Neural cell (in vitro differentiated cells): ENCODE measurements around the gene POLRMT. TPM values are rescaled to one million over a fixed set of nuclear protein-coding genes. Genes with fewer than 3 reads are reported as not detected.

Source experiments
- H2AFZ ChIP-seq: fragments of 200-600, 300-800 bp; sonication (generic), shearing (Covaris generic); 2 replicates; pipeline ENCODE4 v1.6.0; 2014; ENCODE audit warnings: low read depth, mild to moderate bottlenecking, antibody characterized with exemption, low read length, moderate library complexity
- H3F3A ChIP-seq: fragments of 200-600 bp; shearing (Covaris generic); 2 replicates; pipeline ENCODE4 v1.6.1; 2016; ENCODE audit warnings: mild to moderate bottlenecking, moderate library complexity, mixed read lengths, antibody characterized with exemption, low read length; ENCODE audit not compliant: insufficient read depth, poor library complexity, severe bottlenecking
- H3K27ac ChIP-seq: fragments of 200-600, 300-800 bp; sonication (generic), shearing (Covaris generic); 2 replicates; pipeline ENCODE4 v1.5.1; 2014; ENCODE audit warnings: mild to moderate bottlenecking, low read length, moderate library complexity
- H3K27me3 ChIP-seq: fragments of 300-800, 200-600 bp; sonication (generic), shearing (Covaris generic); 2 replicates; pipeline ENCODE4 v1.6.0; 2014; ENCODE audit warnings: mild to moderate bottlenecking, low read depth, low read length, moderate library complexity; ENCODE audit not compliant: insufficient read depth
- H3K36me3 ChIP-seq: fragments of 300-800, 200-600 bp; sonication (generic), shearing (Covaris generic); 2 replicates; pipeline ENCODE4 v1.5.1; 2014; ENCODE audit warnings: mild to moderate bottlenecking, antibody characterized with exemption, low read length, moderate library complexity; ENCODE audit not compliant: insufficient read depth
- H3K4me2 ChIP-seq: fragments of 300-800, 200-600 bp; sonication (generic), shearing (Covaris generic); 2 replicates; pipeline ENCODE4 v1.6.0; 2014; ENCODE audit warnings: mild to moderate bottlenecking, low read length
- H3K4me3 ChIP-seq: fragments of 300-800, 200-600 bp; sonication (generic), shearing (Covaris generic); 2 replicates; pipeline ENCODE4 v1.5.1; 2014; ENCODE audit warnings: mild to moderate bottlenecking, low read length, moderate library complexity
- H3K79me2 ChIP-seq: fragments of 200-600 bp; shearing (Covaris generic); replicated peaks from 2 replicates; pipeline ENCODE4 v1.6.0; 2014; ENCODE audit warnings: mild to moderate bottlenecking, low read length, moderate library complexity; ENCODE audit not compliant: insufficient read depth
- H3K9ac ChIP-seq: fragments of 300-800, 200-600 bp; sonication (generic), shearing (Covaris generic); 2 replicates; pipeline ENCODE4 v1.6.1; 2016; ENCODE audit warnings: mild to moderate bottlenecking, low read length, mixed read lengths
- H3K9me2 ChIP-seq: fragments of 200-600 bp; shearing (Covaris generic); 2 replicates; pipeline ENCODE4 v1.6.1; 2016; ENCODE audit warnings: mild to moderate bottlenecking, low read length, mixed read lengths; ENCODE audit not compliant: insufficient read depth
- H3K9me3 ChIP-seq: fragments of 200-600, 300-800 bp; sonication (generic), shearing (Covaris generic); 2 replicates; pipeline ENCODE4 v1.6.1; 2016; ENCODE audit warnings: mild to moderate bottlenecking, mixed run types, low read length, moderate library complexity, mixed read lengths
- H4K20me1 ChIP-seq: fragments of 200-600 bp; shearing (Covaris generic); 2 replicates; pipeline ENCODE4 v1.6.1; 2016; ENCODE audit warnings: mild to moderate bottlenecking, mixed run types; ENCODE audit not compliant: insufficient read depth
- CTCF ChIP-seq: fragments of 450-650 bp; IDR thresholded peaks from 2 replicates; pipeline ENCODE4 v1.5.1; 2014; ENCODE audit warnings: antibody characterized with exemption, mild to moderate bottlenecking, moderate library complexity; ENCODE audit not compliant: poor library complexity, severe bottlenecking
- EP300 ChIP-seq: fragments of 450-650 bp; conservative IDR thresholded peaks from 2 replicates; pipeline ENCODE4 v1.6.1; 2014; ENCODE audit warnings: antibody characterized with exemption, mild to moderate bottlenecking, moderate library complexity; ENCODE audit not compliant: poor library complexity, severe bottlenecking
- EZH2 ChIP-seq: fragments of 200-600, 300-800 bp; shearing (Covaris generic), sonication (generic); IDR thresholded peaks from 2 replicates; pipeline ENCODE4 v1.6.1; 2014; ENCODE audit warnings: antibody characterized with exemption, low read length, borderline replicate concordance, mild to moderate bottlenecking; ENCODE audit not compliant: insufficient read depth, poor library complexity, severe bottlenecking
- MXI1 ChIP-seq: fragments of 450-650 bp; conservative IDR thresholded peaks from 2 replicates; pipeline ENCODE4 v1.6.1; 2014; ENCODE audit warnings: antibody characterized with exemption, mild to moderate bottlenecking; ENCODE audit not compliant: poor library complexity, severe bottlenecking
- POLR2AphosphoS5 ChIP-seq: IDR thresholded peaks from 2 replicates; pipeline ENCODE4 v1.6.1; 2012
- RAD21 ChIP-seq: fragments of 450-650 bp; conservative IDR thresholded peaks from 2 replicates; pipeline ENCODE4 v1.6.1; 2014; ENCODE audit warnings: antibody characterized with exemption, mild to moderate bottlenecking, moderate library complexity
- REST ChIP-seq: IDR thresholded peaks from 2 replicates; pipeline ENCODE4 v1.6.1; 2012; ENCODE audit warnings: borderline replicate concordance
- SMC3 ChIP-seq: fragments of 450-650 bp; conservative IDR thresholded peaks from 2 replicates; pipeline ENCODE4 v1.6.1; 2014; ENCODE audit warnings: antibody characterized with exemption, mild to moderate bottlenecking, moderate library complexity; ENCODE audit not compliant: poor library complexity
- TAF1 ChIP-seq: IDR thresholded peaks from 2 replicates; pipeline ENCODE4 v1.6.1; 2012; ENCODE audit warnings: low read depth
- polyA plus RNA-seq: library from polyadenylated mRNA; depleted of rRNA; stranded (reverse); fragments of >200 nt; gene quantifications from 2 replicates; pipeline ENCODE4 v1.2.3, GENCODE V29; 2014

Gene POLRMT
- polyA plus RNA-seq, 1 donor from 2014 or later = 28.3 TPM

GRCh38 chr19:583198-583967, 50.0 kb downstream of the POLRMT start:
- H2AFZ ChIP-seq = no peak overlapping the region
- no peak overlapping the region for H3K27ac ChIP-seq
- H3K9me2 ChIP-seq = no peaks in the 10 kb centered on the region
- H4K20me1 ChIP-seq = no peaks in the 10 kb centered on the region
- peaks cover 3% of the 10 kb centered on the region for H3K27me3 ChIP-seq
- H3K79me2 ChIP-seq = peaks cover 2% of the 10 kb centered on the region
- no peak overlapping the region for H3K4me2 ChIP-seq
- H3K9me3 ChIP-seq = no peaks in the 10 kb centered on the region
- no peak overlapping the region for H3K9ac ChIP-seq
- TF ChIP-seq EP300 = no peak
- TF ChIP-seq SMC3 = no peak
- TF ChIP-seq POLR2AphosphoS5 = no peak
- no peak for TF ChIP-seq TAF1
- TF ChIP-seq CTCF = no peak
- TF ChIP-seq EZH2 = no peak
- no peak for TF ChIP-seq REST
- no peak for TF ChIP-seq RAD21
- no peak for TF ChIP-seq MXI1
- peaks cover 6% of the 10 kb centered on the region for H3K36me3 ChIP-seq
- H3K4me3 ChIP-seq = no peak overlapping the region
- H3F3A ChIP-seq = no peaks in the 10 kb centered on the region

- TF ChIP-seq RAD21 (no peak), MXI1 (no peak), EP300 (no peak), SMC3 (no peak), REST (no peak), TAF1 (no peak), POLR2AphosphoS5 (no peak), EZH2 (no peak), CTCF (no peak)
Observed at GRCh38 chr19:582497-583197, 50.7 kb downstream of the POLRMT start.

More at GRCh38 chr19:582497-583197, 50.7 kb downstream of the POLRMT start:
- Histone ChIP-seq H3K9me3 (no peaks in the 10 kb centered on the region), H3K36me3 (peaks cover 6% of the 10 kb centered on the region), H3K79me2 (peaks cover 7% of the 10 kb centered on the region), H3K9me2 (no peaks in the 10 kb centered on the region), H3K27ac (no peak overlapping the region), H2AFZ (no peak overlapping the region), H3K4me2 (no peak overlapping the region), H4K20me1 (no peaks in the 10 kb centered on the region), H3K27me3 (no peaks in the 10 kb centered on the region), H3K9ac (no peak overlapping the region), H3F3A (no peaks in the 10 kb centered on the region), H3K4me3 (no peak overlapping the region)
